ENCODE data around the gene LARP1.
"Not testable (repeated sequence)": the region's sequence is repeated elsewhere in the genome, so short reads cannot be mapped to it uniquely, and the experiment has no call there.

The LARP1 gene

GRCh38 chr5:154829181-154829588 lies 74.0 kb downstream of the LARP1 start:
- Histone ChIP-seq H3K4me3 (ENCODE audit: low read length) (no peak overlapping the region), H3K27me3 (ENCODE audit: control insufficient read depth, insufficient read depth, low read length) (no peaks in the 10 kb centered on the region), H3K9me3 (ENCODE audit: control insufficient read depth, low read length) (no peaks in the 10 kb centered on the region), H3K4me1 (ENCODE audit: control insufficient read depth, insufficient read depth, low read length) (peaks cover 14% of the 10 kb centered on the region), H3K9ac (ENCODE audit: low read length) (no peak overlapping the region), H3K36me3 (ENCODE audit: control insufficient read depth, insufficient read depth, low read length) (no peaks in the 10 kb centered on the region)

- Histone ChIP-seq H3K4me3 (ENCODE audit: low read length) (no peak overlapping the region), H3K4me1 (ENCODE audit: control insufficient read depth, insufficient read depth, low read length) (peaks cover 19% of the 10 kb centered on the region)
Measured at GRCh38 chr5:154829589-154830218, 74.5 kb downstream of the LARP1 start.

GRCh38 chr5:154830219-154830595 lies 75.0 kb downstream of the LARP1 start:
- Histone ChIP-seq H3K4me1 (ENCODE audit: control insufficient read depth, insufficient read depth, low read length) (peaks cover 24% of the 10 kb centered on the region), H3K4me3 (ENCODE audit: low read length) (no peak overlapping the region), H3K36me3 (ENCODE audit: control insufficient read depth, insufficient read depth, low read length) (no peaks in the 10 kb centered on the region), H3K9ac (ENCODE audit: low read length) (no peak overlapping the region), H3K9me3 (ENCODE audit: control insufficient read depth, low read length) (no peaks in the 10 kb centered on the region), H3K27me3 (ENCODE audit: control insufficient read depth, insufficient read depth, low read length) (no peaks in the 10 kb centered on the region)

More at GRCh38 chr5:154829589-154830218, 74.5 kb downstream of the LARP1 start:
- no peaks in the 10 kb centered on the region for H3K36me3 ChIP-seq (ENCODE audit: control insufficient read depth, insufficient read depth, low read length)
- no peak overlapping the region for H3K9ac ChIP-seq (ENCODE audit: low read length)
- no peaks in the 10 kb centered on the region for H3K9me3 ChIP-seq (ENCODE audit: control insufficient read depth, low read length)
- H3K27me3 ChIP-seq (ENCODE audit: control insufficient read depth, insufficient read depth, low read length) = no peaks in the 10 kb centered on the region

GRCh38 chr5:154830596-154830995 lies 75.4 kb downstream of the LARP1 start:
- H3K27me3 ChIP-seq (ENCODE audit: control insufficient read depth, insufficient read depth, low read length) = no peaks in the 10 kb centered on the region
- no peak overlapping the region for H3K9ac ChIP-seq (ENCODE audit: low read length)
- peaks cover 26% of the 10 kb centered on the region for H3K4me1 ChIP-seq (ENCODE audit: control insufficient read depth, insufficient read depth, low read length)
- no peak overlapping the region for H3K4me3 ChIP-seq (ENCODE audit: low read length)
- H3K36me3 ChIP-seq (ENCODE audit: control insufficient read depth, insufficient read depth, low read length) = no peaks in the 10 kb centered on the region
- H3K9me3 ChIP-seq (ENCODE audit: control insufficient read depth, low read length) = no peaks in the 10 kb centered on the region

GRCh38 chr5:154831451-154831850 lies 76.3 kb downstream of the LARP1 start:
- Histone ChIP-seq H3K4me1 (ENCODE audit: control insufficient read depth, insufficient read depth, low read length) (peaks cover 26% of the 10 kb centered on the region), H3K27me3 (ENCODE audit: control insufficient read depth, insufficient read depth, low read length) (no peaks in the 10 kb centered on the region), H3K9me3 (ENCODE audit: control insufficient read depth, low read length) (no peaks in the 10 kb centered on the region), H3K4me3 (ENCODE audit: low read length) (no peak overlapping the region), H3K9ac (ENCODE audit: low read length) (no peak overlapping the region), H3K36me3 (ENCODE audit: control insufficient read depth, insufficient read depth, low read length) (no peaks in the 10 kb centered on the region)

- not testable (repeated sequence) for H3K4me3 ChIP-seq (ENCODE audit: low read length); H3K9me3 ChIP-seq (ENCODE audit: control insufficient read depth, low read length); H3K9ac ChIP-seq (ENCODE audit: low read length); H3K27me3 ChIP-seq (ENCODE audit: control insufficient read depth, insufficient read depth, low read length); H3K36me3 ChIP-seq (ENCODE audit: control insufficient read depth, insufficient read depth, low read length)
- peaks cover 26% of the 10 kb centered on the region for H3K4me1 ChIP-seq (ENCODE audit: control insufficient read depth, insufficient read depth, low read length)
Measured at GRCh38 chr5:154832804-154833203, 77.6 kb downstream of the LARP1 start.

GRCh38 chr5:154834053-154834452 lies 78.9 kb downstream of the LARP1 start:
- Histone ChIP-seq H3K36me3 (ENCODE audit: control insufficient read depth, insufficient read depth, low read length) (no peaks in the 10 kb centered on the region), H3K27me3 (ENCODE audit: control insufficient read depth, insufficient read depth, low read length) (no peaks in the 10 kb centered on the region), H3K4me1 (ENCODE audit: control insufficient read depth, insufficient read depth, low read length) (peaks cover 25% of the 10 kb centered on the region), H3K9ac (ENCODE audit: low read length) (no peak overlapping the region), H3K9me3 (ENCODE audit: control insufficient read depth, low read length) (no peaks in the 10 kb centered on the region), H3K4me3 (ENCODE audit: low read length) (no peak overlapping the region)

GRCh38 chr5:154835701-154836052 lies 80.5 kb downstream of the LARP1 start:
- H3K9me3 ChIP-seq (ENCODE audit: control insufficient read depth, low read length); H3K36me3 ChIP-seq (ENCODE audit: control insufficient read depth, insufficient read depth, low read length); H3K27me3 ChIP-seq (ENCODE audit: control insufficient read depth, insufficient read depth, low read length); H3K9ac ChIP-seq (ENCODE audit: low read length); H3K4me3 ChIP-seq (ENCODE audit: low read length): not testable (repeated sequence)
- H3K4me1 ChIP-seq (ENCODE audit: control insufficient read depth, insufficient read depth, low read length) = peaks cover 12% of the 10 kb centered on the region

GRCh38 chr5:154836225-154836624 lies 81.0 kb downstream of the LARP1 start:
- H3K27me3 ChIP-seq (ENCODE audit: control insufficient read depth, insufficient read depth, low read length) = no peaks in the 10 kb centered on the region
- H3K9ac ChIP-seq (ENCODE audit: low read length) = no peak overlapping the region
- no peak overlapping the region for H3K4me3 ChIP-seq (ENCODE audit: low read length)
- no peaks in the 10 kb centered on the region for H3K9me3 ChIP-seq (ENCODE audit: control insufficient read depth, low read length)
- H3K36me3 ChIP-seq (ENCODE audit: control insufficient read depth, insufficient read depth, low read length) = no peaks in the 10 kb centered on the region
- peaks cover 12% of the 10 kb centered on the region for H3K4me1 ChIP-seq (ENCODE audit: control insufficient read depth, insufficient read depth, low read length)

- Histone ChIP-seq H3K4me3 (ENCODE audit: low read length) (no peak overlapping the region), H3K36me3 (ENCODE audit: control insufficient read depth, insufficient read depth, low read length) (no peaks in the 10 kb centered on the region), H3K4me1 (ENCODE audit: control insufficient read depth, insufficient read depth, low read length) (peaks cover 12% of the 10 kb centered on the region), H3K9me3 (ENCODE audit: control insufficient read depth, low read length) (no peaks in the 10 kb centered on the region), H3K9ac (ENCODE audit: low read length) (no peak overlapping the region), H3K27me3 (ENCODE audit: control insufficient read depth, insufficient read depth, low read length) (no peaks in the 10 kb centered on the region)
Measured at GRCh38 chr5:154837009-154837901, 82.1 kb downstream of the LARP1 start.

GRCh38 chr5:154840435-154841272 lies 85.5 kb downstream of the LARP1 start:
- Histone ChIP-seq H3K9ac (ENCODE audit: low read length) (no peak overlapping the region), H3K27me3 (ENCODE audit: control insufficient read depth, insufficient read depth, low read length) (no peaks in the 10 kb centered on the region), H3K4me1 (ENCODE audit: control insufficient read depth, insufficient read depth, low read length) (no peaks in the 10 kb centered on the region), H3K36me3 (ENCODE audit: control insufficient read depth, insufficient read depth, low read length) (no peaks in the 10 kb centered on the region), H3K4me3 (ENCODE audit: low read length) (no peak overlapping the region), H3K9me3 (ENCODE audit: control insufficient read depth, low read length) (no peaks in the 10 kb centered on the region)

GRCh38 chr5:154841273-154841661 lies 86.1 kb downstream of the LARP1 start:
- Histone ChIP-seq H3K4me1 (ENCODE audit: control insufficient read depth, insufficient read depth, low read length) (no peaks in the 10 kb centered on the region), H3K9ac (ENCODE audit: low read length) (no peak overlapping the region), H3K27me3 (ENCODE audit: control insufficient read depth, insufficient read depth, low read length) (no peaks in the 10 kb centered on the region), H3K36me3 (ENCODE audit: control insufficient read depth, insufficient read depth, low read length) (no peaks in the 10 kb centered on the region), H3K9me3 (ENCODE audit: control insufficient read depth, low read length) (no peaks in the 10 kb centered on the region), H3K4me3 (ENCODE audit: low read length) (no peak overlapping the region)

Measured in mucosa of stomach (tissue), 1 donor.